ENCODE data around the gene KRT77.
"Not testable (repeated sequence)": the region's sequence is repeated elsewhere in the genome, so short reads cannot be mapped to it uniquely, and the experiment has no call there.

The KRT77 gene

DNA sequence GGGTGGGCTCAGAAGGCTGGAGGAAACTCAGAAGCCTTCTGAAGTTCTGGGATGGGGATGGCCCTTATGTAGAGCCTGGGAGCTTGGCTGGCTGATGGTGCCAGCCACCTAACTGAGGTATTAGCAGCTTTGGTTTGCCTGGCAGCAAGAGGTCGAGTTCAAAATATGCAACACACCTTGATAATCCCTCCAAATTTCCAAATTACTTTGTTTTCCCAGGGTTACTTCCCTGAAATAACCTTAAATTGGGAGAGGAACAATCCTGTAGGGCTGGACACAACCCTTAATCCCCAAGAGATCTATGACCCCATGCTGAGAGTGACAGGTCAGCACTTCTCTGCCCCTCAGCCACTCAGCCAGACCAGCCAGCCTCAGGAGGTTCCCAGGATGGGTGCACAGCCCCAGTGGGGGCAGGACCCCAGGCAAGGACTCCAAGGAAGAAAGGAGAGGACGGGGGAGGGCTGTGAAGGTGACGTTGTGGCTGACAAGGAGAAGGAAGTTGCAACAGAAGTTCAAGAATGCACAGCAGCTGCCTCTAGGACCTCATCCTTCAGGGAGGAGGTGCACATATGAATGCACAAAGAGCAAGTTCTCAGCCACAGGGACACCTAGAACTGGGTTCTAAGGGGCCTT lies 18.6 kb upstream of the KRT77 start:
- TF ChIP-seq, protein P1, sequence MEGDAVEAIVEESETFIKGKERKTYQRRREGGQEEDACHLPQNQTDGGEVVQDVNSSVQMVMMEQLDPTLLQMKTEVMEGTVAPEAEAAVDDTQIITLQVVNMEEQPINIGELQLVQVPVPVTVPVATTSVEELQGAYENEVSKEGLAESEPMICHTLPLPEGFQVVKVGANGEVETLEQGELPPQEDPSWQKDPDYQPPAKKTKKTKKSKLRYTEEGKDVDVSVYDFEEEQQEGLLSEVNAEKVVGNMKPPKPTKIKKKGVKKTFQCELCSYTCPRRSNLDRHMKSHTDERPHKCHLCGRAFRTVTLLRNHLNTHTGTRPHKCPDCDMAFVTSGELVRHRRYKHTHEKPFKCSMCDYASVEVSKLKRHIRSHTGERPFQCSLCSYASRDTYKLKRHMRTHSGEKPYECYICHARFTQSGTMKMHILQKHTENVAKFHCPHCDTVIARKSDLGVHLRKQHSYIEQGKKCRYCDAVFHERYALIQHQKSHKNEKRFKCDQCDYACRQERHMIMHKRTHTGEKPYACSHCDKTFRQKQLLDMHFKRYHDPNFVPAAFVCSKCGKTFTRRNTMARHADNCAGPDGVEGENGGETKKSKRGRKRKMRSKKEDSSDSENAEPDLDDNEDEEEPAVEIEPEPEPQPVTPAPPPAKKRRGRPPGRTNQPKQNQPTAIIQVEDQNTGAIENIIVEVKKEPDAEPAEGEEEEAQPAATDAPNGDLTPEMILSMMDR (conservative IDR thresholded peaks at IDR 0.05) = no peak

DNA sequence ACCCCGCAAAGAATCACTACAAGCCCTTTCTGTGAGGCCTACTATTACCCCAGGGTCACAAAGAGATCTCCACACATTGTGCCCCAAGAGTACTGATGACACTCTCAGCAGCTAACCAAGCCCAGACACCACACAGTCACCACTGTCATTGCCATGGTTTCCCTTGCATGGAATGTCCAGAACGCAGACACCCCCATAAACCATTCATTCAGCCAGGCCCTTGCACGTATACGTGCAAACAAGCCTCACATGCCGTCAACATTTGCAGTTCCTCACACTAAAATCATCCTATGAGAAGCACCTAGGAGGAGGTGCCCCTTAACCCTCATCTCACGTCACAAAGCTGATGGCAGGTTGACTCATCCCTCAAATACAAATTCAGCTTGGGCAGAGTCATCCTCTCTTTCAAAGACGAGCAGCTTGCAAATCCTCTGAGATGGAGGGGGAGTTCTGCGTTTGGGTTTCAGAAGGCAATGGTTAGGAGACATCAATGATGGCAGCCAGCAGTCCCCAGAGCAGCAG lies 17.1 kb upstream of the KRT77 start:
- H3K27ac ChIP-seq = no peak overlapping the region
- TF ChIP-seq ZFX (IDR thresholded peaks at IDR 0.05) = no peak
- TF ChIP-seq, protein P1 (conservative IDR thresholded peaks at IDR 0.05) = no peak

More for the DNA sequence above, 18.6 kb upstream of the KRT77 start:
- H3K27ac ChIP-seq = no peak overlapping the region

DNA sequence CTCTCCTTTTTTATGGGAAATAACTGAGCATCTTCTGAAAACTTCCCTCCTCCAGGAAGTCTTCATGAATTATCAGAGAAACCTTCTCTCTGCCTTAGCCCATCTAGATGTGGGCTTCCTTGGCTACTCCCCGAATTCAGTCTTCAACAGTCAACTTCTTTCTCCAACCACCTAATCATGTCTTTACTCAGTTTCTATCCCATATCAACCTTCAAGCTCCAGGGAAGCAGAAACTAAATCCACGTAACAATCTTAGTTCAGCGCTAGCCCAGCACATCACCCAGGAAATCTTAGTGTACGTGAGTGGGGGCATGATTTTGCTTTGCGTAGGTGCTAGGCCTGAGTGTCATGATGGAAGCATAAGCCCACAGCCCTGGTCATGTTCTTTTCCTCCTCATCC lies 12.7 kb upstream of the KRT77 start:
- TF ChIP-seq, protein P1 (conservative IDR thresholded peaks at IDR 0.05) = no peak
- TF ChIP-seq ZFX (IDR thresholded peaks at IDR 0.05) = no peak
- no peak overlapping the region for H3K27ac ChIP-seq

GRCh38 chr12:52715416-52715815 lies 12.1 kb upstream of the KRT77 start:
- no peak overlapping the region for H3K27ac ChIP-seq
- TF ChIP-seq, protein P1 (conservative IDR thresholded peaks at IDR 0.05) = peak; percentile 77
- no peak for TF ChIP-seq ZFX (IDR thresholded peaks at IDR 0.05)

DNA sequence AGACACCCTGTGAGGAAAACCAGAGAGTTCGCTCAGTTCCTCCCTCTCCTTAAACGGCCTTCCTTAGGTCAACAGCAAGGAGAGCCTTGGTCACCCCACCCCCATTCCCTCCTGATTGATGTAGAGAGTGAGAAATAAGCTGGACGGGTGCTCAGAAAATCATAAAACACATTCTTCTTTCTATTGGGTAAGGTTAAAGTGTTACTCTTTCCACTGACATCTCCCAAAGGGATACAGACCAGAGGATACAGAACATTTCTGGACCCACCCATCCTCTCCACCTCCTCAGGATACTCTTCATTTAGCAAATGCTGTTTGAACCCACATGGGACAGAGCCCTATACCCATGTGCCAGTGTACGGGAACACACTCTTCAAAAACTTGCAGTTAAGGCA lies 11.6 kb upstream of the KRT77 start:
- no peak overlapping the region for H3K27ac ChIP-seq
- no peak for TF ChIP-seq ZFX (IDR thresholded peaks at IDR 0.05)
- TF ChIP-seq, protein P1 (conservative IDR thresholded peaks at IDR 0.05) = no peak

GRCh38 chr12:52713960-52714886 lies 10.9 kb upstream of the KRT77 start:
- H3K27ac ChIP-seq = no peak overlapping the region
- TF ChIP-seq, protein P1 (conservative IDR thresholded peaks at IDR 0.05) = no peak

- not testable (repeated sequence) for H3K27ac ChIP-seq
These were observed 8.8 kb upstream of the KRT77 start for GRCh38 chr12:52712122-52712521.
